ENCODE data around the gene TOMT.
"Not testable (repeated sequence)": the region's sequence is repeated elsewhere in the genome, so short reads cannot be mapped to it uniquely, and the experiment has no call there.

The TOMT gene

DNA sequence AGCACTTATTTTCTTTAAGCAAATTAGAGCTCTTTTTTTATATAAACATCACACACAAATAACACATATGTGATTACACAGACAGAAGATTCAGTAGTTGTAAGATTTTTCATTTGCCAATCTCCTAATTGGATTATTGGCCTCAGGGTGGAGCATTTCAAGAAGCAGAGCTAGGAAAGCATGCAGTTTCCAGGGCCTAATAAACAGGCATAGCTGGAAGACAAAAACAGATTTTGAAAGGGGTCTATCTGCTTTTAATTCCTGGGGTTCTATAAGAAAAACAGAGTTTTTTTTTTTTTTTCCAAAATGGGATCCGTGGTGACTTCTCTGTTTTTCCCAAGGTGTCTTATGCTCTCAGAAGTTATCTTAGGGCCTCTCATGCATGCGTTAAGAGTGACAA is 22.2 kb downstream of the TOMT start:
- no peak for DNase-seq (ENCODE audit: low read depth)

DNA sequence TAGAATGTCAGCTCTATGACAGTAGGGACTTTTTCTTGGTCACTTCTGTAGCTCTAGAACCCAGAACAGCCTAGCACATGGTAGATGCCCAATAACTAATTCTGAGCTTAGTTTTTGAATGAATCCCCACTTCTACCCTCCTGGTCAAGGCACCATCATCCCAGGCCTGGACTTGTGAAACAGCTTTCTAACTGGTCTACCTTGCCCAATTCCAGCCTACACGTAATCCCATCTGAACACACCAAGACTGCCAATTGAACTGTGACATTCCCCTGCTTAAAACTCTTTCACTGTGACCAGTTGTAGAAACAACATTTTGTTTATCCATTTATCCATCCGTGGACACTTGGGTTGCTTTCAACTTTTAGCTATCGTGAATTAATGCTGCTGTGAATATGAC is 23.7 kb downstream of the TOMT start:
- DNase-seq (ENCODE audit: low read depth) = no peak

DNA sequence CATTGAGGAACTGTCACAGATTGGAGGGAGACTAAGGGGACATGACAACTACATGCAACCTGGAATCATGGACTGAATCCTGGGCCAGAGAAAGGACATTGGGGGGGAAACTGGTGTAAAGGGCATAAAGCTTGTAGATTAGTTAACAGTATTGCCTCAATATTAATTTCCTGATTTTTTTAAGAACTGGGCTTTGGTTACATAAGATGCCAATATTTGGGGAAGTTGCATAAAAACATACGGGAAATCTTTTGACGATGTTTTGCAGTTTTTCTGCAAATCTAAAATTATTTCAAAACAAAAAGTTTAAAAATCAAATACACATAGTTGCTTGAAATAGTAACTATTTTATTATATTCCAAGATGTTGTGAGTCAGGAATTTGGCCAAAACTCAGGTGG is 26.9 kb downstream of the TOMT start:
- DNase-seq (ENCODE audit: low read depth) = no peak

DNA sequence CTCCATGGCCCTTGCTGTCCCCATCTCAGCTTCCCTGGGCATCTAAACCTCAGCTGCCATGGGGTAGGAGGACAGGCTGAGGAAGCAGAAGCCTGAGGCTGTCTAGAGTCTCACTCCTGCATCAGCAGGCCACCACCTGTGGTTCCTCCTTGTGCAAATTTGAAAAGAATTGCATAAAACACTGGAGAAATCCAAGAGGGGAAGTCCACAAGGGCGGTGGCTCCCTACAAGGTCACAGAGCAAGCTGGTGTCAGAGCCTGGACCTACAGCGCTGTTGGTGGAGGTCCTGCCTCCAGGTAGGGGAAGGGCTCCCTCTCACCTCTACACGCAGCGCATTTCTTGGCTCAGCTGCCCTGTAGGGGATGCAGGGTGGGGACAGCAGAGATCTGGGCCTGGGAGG is 29.7 kb downstream of the TOMT start, which contains the start of gene FOLR3:
Gene FOLR3, plus strand, starts transcription at position 253 of the 400 bp plus-strand sequence. CDS start 228 bp downstream, outside the sequence.
- not testable (repeated sequence) for DNase-seq (ENCODE audit: low read depth)

DNA sequence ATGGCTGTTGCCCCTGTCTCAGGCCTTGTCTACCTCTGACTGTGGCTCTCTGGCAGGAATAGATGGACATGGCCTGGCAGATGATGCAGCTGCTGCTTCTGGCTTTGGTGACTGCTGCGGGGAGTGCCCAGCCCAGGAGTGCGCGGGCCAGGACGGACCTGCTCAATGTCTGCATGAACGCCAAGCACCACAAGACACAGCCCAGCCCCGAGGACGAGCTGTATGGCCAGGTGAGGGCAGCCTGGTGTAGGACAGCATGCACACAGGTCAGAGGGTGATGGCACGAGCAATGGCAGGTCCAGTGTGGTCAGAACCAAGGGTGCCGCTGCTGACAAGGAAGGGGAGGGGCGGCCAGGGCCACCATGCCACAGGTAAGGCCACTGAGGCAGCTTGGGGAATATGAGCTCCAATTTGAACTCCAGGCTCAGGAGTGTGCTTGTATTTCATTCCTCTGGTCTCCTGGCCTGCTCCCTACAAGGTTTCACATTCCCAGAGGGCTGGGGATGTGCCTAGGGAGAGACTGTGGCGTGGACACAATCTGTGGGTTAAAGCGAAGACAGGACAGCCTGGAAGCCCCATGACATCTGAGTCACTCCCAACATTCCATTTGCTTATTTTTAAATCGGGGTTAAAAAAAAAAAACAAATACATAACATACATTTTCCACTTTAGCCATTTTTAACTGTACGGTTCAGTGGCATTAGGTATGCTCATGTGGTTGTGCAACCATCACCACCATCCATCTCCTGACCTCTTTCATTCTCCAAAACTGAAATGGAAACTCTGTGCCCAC is 30.4 kb downstream of the TOMT start:
- no peak for DNase-seq (ENCODE audit: low read depth)

DNA sequence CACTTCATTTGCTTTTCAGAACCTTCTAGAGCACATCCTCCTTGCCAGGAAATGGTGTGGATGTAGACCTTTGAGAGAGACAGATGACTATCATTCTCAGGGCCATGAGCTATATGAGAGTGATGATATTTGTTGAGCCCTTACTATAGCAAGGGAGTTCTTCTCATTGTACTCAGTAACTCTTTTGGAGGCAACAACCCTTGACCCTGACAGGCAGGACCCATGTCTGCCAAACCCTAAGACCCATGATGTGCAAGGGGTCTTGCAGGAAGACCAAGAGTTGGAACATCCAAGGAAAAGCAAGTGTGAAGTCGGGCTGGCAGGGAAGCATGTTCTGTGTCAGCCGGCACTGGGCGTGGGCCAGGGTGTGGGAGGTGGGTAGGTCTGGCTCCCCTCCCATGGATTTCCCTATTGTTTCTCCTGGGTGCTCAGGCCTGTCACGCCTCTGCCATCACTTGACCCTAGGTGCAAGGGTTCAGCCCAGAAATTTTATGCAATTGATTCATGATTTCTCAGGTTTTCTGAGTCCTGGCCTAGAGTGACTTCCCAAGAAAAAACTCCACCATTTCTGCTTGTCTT is 31.0 kb downstream of the TOMT start:
- DNase-seq (ENCODE audit: low read depth) = no peak

DNA sequence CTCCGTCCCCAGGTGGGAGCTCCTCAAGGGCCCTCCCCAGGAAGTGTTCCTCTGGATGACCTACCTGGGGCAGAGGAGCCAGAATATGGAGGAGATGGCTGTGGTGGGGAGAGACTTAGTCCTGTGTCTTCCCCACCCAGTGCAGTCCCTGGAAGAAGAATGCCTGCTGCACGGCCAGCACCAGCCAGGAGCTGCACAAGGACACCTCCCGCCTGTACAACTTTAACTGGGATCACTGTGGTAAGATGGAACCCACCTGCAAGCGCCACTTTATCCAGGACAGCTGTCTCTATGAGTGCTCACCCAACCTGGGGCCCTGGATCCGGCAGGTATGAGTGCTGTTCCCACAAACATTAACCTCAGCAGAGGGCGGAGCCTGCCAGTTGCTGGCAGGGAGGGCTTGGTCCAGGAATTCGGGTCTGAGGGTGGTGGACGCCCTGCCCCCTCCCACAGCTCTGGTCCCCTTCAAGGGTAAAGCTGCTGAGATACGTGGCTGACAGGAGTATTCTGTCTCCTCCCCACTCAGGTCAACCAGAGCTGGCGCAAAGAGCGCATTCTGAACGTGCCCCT is 33.2 kb downstream of the TOMT start:
- no peak for DNase-seq (ENCODE audit: low read depth)

DNA sequence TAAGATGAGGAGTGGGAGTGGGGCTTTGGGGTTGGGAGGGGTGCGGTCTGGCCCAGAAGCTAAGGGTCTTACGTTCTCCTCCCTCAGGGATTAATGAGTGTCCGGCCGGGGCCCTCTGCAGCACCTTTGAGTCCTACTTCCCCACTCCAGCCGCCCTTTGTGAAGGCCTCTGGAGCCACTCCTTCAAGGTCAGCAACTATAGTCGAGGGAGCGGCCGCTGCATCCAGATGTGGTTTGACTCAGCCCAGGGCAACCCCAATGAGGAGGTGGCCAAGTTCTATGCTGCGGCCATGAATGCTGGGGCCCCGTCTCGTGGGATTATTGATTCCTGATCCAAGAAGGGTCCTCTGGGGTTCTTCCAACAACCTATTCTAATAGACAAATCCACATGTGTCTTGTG is 33.8 kb downstream of the TOMT start:
- DNase-seq (ENCODE audit: low read depth) = no peak

DNA sequence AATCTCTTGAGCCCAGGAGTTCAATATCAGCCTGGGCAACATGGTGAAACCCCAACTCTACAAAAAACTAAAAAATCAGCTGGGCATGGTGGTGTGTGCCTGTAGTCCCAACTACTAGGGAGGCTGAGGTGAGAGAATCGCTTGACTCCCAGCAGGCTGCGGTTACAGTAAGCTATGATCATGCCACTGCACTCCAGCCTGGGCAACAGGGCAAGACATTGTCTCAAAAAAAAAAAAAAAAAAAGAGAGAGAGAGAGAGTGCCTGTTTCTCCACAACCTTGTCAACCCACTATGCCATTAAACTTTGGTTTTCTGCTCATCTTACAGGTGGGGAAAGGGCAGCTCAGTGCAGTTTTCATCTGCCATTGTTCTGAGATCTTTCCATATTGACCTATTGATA is 34.9 kb downstream of the TOMT start:
- DNase-seq (ENCODE audit: low read depth) = no peak

DNA sequence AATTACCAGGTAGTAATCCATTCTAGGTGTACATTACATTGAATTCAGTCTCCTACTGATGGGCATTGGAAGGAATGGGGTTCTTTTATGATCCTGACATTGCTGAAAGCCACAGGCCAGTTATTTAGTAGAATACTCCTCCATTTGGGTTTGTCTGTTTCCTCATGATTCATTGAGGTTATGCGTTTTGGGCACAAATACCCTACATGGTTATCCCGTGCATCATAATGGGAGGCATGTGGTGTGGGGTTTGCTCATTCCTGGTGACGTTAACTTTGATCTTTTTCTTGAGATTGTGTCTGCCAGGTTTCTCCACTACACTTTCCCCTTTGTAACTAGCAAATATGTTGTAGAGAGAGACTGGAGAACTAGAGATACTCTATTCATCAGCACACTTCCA is 35.3 kb downstream of the TOMT start:
- no peak for DNase-seq (ENCODE audit: low read depth)

DNA sequence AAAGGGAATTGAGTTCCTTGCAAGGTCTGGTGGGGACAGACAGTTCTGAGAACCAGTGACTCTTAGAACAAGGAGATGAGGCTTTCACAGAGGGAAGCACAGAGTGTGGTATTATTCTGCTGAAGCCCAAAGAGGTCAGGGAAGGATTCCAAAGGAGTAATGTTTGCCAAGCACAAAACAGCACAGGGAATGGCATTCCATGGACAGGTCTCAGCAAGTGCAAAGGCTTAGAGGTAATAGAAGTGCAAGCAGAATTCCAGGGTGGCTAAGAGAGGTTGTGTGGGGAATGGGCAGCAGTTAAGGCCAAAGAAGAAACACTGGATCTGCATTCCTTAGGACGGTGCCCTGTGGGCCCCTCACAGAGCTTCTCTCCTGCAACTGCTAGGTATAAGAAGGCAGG is 36.4 kb downstream of the TOMT start:
- not testable (repeated sequence) for DNase-seq (ENCODE audit: low read depth)

DNA sequence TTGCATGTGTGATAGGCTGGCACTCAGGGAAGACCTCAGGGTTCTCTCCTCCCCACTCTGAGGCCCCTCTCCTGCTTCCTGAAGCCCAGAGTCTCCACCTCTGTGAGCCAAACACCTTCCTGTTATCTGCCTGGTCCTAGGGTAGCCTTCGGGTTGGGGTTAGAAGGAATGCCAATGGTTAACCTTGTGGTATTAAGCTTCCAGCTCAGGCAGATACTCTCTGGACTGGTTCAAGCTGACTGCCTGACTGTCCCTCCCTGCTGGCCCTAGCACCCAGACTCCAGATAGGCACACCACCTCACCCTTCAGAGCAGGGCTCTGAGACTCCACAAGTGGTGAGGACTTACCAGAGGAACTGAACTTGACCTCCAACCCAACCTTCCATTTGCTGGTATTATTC is 36.8 kb downstream of the TOMT start:
- DNase-seq (ENCODE audit: low read depth) = not testable (repeated sequence)

DNA sequence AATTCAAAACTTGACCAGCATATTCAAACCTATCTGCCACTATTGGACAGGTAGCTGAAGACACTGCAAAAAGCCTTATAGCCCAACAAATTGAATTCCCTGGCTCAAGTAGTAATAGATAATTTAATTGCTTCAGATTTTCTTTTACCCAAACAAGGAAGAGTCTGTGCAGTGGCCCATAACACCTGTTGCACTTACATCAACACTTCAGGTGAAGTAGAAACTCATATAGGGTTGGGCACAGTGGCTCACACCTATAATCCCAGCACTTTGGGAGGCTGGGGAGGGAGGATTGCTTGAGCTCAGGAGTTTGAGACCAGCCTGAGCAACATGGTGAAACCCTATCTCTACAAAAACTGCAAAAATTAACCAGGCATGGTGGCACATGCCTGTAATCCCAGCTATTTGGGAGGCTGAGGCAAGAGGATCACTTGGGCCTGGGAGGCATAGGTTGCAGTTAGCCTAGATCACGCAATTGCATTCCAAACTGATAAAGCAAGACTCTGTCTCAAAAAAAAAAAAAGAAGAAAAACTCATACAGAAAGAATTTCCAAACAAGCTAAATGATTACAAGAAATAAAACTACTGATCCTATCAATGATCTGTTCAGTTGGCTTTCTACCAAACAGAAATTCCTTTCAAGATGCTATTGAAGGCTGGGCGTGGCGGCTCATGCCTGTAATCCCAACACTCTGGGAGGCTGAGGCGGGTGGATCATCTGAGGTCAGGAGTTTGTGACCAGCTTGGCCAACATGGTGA is 39.3 kb downstream of the TOMT start:
- DNase-seq (ENCODE audit: low read depth) = no peak

DNA sequence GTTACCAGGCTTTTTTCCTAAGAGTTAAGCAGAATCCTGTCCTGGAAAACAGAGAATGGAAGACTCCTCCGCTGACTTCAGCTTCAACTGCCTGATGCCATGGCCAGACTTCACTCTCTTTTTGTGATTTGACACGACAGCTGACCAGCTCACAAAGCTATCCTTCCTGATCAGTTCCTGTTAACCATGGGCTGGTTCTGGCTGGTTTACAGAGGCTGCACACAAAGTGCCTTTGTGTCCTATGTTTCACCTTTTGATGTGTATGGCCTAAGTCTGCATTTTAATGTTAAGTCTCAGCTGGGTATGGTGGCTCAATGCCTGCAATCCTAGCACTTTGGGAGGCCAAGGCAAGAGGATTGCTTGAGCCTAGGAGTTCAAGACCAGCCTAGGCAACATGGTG is 40.9 kb downstream of the TOMT start:
- no peak for DNase-seq (ENCODE audit: low read depth)

DNA sequence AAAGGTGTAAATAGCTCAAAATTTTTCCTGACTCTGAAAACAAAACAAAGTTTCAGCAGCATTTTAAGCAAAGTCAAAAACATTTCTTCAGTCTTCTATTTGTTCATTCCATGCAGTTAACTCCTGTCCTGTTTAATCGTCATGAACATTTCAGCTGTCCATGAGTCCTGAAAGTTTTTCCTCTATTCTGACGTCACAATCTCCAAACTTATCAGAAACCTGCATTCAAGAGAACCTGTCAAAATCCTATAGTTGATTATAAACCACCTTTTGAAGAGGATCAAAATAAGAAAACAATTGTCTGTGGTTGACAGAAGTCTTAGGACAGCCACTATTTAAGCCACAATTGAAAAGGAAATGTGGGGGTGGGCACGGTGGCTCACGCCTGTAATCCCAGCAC is 45.2 kb downstream of the TOMT start:
- no peak for DNase-seq (ENCODE audit: low read depth)

DNA sequence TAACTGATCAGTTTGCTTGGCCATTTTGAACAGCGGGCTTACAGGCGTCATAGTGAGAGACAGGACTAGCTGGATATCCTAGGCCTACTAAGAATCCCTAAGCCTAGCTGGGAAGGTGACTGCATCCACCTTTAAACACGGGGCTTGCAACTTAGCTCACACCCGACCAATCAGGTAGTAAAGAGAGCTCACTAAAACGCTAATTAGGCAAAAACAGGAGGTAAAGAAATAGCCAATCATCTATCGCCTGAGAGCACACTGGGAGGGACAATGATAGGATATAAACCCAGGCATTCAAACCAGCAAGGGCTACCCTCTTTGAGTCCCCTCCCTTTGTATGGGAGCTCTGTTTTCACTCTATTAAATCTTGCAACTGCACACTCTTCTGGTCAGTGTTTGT is 48.1 kb downstream of the TOMT start:
- DNase-seq (ENCODE audit: low read depth) = not testable (repeated sequence)

DNA sequence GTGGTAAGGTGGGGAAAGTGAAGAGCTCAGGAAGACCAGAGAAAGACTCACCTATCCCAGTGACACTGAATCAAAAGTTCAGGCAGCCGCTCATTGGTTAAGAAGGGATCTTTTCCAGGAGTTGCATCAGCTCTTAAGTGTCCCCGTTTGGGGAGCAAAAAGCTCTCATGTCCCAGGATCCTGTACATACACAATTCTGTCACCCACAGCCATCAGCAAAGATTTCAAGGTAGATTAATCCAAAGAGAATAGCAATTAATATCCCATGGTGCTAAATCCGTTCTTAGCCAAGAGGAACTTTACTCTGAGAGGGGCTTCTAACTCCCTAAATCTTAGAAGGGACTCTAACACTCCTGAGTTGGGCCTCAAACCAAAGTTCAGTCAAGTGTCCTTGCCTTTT is 49.1 kb downstream of the TOMT start:
- no peak for DNase-seq (ENCODE audit: low read depth)

DNA sequence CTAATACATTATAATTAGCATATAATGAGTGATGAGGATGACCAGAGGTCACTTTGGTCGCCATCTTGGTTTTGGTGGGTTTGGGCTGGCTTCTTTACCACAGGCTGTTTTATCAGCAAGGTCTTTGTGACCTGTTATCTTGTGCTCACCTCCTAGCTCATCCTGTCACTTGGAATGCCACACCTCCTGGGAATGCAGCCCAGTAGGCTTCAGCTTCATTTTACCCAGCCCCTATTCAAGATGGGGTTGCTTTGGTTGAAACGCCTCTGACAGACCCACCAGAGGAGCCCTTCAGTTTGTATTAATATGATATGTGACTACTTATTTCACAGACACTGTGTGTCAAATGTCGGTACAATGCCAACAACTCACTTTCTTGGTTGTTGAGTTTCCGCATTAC is 50.0 kb downstream of the TOMT start:
- DNase-seq (ENCODE audit: low read depth) = no peak

DNA sequence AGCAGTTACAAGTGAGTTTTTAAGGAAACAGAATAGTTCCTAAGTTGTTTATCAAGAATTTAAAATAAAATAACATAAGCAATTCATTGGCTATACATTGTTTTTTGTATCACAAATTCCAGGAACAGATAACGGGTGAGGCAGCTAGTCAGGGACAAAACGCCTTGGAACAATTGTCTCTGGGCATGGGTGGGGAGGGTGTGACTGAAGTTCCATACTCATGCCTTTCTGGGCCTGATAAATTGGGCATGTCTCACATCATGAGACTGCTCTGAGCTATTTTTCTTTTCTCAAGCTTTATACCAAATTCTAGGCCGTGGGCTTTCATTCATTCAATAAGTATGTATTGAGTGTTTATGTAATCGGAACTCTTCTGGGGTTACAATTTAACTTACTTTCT is 51.4 kb downstream of the TOMT start:
- no peak for DNase-seq (ENCODE audit: low read depth)

Measured in stimulated activated CD8-positive, alpha-beta memory T cell treated with anti-CD3 and anti-CD28 coated beads, Interleukin-4, amount 100 ng/mL, for 24 hours (primary cell).